NCI-H510A (cell line): ENCODE data around the gene NOX4.

Source experiments
- DNase-seq: peaks from one replicate; lab custom pipeline; 2025; lab: John Stamatoyannopoulos, UW

NOX4 gene

DNA sequence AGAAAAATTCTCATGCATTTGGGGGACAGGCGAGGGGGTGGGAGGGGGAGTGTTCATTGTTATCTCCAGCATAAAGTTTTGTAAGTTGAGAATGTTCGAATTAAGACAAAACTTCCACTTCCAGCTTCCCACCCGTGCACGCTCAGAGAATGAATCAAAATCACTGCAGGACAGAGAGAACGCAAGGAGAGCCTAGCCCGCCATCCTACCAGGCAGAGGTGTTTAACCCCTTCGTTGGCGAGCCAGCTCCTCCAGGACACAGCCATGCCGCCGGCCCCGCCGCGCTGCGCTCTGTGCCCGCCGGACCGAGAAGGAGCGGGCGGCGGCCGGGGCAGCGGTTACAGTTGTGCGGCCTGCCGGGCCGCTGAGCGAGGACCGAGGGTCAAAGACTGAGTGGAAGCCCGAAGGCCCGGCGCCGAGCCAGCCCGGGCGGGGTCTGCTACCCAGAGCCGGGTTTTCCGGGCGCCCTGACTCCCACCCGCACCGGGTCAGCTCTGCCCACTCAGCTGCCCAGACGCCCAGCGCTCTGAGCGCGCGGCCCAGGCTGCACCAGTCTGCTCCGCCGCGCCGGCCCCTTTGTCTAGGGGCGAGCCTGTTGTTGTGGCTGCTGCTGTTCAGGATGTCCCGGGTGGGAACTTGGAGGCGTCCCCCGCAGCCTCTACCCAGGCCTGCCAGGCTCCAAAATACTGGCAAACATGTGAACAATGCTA lies at the start of gene NOX4:
TSS of gene NOX4 (minus strand) at position 395 of the 710 bp plus-strand sequence. CDS start at position 266, 129 bp downstream.
- no peak for DNase-seq

DNA sequence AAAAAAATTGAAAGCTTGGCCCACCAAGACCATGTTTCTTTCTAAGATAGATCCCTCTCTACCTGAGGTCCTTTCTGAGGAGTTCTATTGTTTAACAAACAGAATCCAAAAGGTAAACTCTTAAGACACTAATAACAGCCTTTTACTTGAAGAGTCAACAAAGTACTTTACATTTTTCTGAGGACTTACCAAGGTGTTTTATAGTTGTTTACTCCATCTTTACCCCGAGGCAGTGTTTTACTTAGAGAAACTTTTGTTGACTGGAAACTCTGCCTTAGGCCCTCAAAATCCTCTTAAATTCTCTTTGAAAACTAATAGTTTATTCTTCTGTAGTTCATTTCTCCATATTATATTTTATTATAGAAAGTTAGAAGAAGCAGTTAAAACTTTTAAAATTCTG lies 49.7 kb upstream of the NOX4 start:
- no peak for DNase-seq

DNA sequence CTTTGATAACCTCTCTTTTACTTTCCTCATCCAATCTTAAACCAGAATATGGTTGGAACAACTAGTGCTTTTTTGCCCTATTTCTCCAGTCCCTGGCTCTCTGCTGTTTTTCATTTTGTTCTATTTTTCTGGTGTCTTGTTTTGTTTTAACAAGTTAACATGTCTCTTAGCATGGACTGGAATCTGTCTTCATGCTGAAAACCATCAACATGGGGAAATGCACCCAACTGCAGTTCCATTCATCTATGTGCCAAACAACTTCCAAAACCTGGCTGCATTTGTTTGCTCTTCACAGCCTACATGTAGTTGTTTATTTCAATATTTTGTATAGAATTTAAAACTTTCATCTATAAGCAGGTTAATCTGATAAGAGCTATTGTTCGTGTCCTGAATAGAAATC lies 46.8 kb upstream of the NOX4 start:
- no peak for DNase-seq

DNA sequence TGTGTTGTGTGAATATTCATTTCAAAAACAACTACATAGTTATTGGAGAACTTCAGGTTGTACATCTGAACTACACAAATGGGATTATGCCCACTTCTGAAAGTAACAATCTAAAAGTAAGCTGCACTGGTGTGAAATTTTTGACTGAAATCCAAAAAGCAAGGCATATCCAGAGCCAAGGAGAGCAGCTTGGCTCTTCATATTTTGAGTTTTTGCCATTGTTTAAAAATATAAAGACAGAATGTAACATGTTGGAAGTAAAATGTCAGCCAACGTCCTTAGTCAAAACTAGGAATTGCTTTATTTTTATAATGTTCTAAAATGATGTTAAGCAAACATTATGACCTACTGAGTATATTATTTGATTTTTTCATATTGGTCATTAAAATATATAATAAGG lies 45.8 kb upstream of the NOX4 start:
- no peak for DNase-seq

DNA sequence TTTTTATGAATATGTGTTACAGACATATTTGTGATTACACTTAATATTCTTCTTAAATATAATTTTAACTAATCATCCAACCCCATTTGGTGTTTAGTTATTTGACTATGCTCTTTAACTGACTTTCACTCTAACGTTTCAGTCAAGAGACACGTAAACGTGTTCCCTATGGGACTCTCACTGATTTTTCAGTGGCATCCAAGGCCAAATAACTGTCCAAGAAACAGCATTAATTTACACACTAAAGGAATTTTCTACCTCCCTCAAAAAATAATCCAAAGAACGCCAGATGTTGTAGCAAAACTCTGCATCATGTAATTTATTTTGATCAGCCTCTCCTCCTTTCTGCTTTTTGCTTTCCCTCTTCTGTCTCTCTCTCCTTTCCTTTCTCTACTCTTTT lies 44.0 kb upstream of the NOX4 start:
- no peak for DNase-seq

DNA sequence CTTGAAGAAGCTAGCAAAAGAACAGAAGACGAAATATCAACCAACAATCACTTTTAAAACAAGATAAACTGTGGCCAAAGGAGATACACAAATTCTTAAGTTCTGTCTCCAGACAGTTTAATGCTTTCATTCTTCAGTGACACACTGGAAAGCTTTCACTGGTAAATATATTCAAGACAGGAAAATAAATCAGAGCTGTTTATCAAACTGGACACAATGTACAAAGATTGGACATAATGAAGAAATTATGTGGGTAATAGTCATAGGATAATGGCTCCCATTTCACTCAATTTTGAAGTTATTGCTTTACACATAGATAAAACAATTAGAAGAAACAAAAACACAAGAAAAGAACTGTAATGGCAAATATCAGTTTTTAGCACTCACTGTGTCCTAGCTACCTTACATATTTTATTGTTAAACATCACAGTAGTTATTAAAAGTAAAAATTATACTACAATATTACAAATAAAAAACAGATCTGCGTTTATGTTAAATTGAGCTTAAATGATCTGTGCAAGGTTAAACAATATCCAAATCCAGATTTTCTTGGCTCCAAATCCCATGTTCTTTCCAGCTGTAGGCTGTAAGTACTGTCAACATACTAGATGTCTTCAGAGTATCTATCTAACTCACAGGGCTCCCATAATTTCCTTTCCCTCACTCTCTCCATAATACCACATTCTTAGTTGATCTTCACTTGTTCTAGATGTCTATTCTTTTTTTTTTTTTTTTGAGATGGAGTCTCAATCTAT lies 38.6 kb upstream of the NOX4 start:
- no peak for DNase-seq

DNA sequence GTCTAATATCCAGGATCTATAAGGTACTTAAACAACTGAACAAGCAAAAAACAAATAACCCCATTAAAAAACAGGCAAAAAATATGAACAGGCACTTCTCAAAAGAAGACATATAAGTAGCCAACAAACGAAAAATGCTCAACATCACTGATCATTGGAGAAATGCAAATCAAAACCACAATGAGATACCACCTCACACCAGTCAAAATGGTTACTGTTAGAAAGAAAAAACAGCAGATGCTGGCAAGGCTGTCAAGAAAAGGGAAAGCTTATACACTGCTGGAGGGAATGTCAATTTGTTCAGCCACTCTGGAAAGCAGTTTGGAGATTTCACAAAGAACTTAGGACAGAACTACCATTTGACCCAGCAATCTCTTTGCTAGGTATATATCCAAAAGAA lies 30.6 kb upstream of the NOX4 start:
- no peak for DNase-seq

DNA sequence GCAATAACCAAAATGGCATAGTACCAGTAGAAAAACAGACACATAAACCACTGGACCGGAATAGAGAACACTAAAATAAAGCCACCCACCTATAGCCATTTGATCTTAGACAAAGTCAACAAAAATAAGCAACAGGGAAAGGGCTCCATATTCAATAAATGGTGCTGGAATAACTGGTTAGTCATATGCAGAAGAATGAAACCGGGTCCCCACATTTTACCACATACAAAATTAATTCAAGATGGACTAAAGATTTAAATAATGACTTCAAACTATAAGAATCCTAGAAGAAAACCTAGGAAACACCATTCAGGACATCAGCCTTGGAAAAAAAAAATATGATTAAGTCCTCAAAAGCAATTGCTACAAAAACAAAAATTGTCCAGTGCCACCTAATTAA lies 30.1 kb upstream of the NOX4 start:
- no peak for DNase-seq

DNA sequence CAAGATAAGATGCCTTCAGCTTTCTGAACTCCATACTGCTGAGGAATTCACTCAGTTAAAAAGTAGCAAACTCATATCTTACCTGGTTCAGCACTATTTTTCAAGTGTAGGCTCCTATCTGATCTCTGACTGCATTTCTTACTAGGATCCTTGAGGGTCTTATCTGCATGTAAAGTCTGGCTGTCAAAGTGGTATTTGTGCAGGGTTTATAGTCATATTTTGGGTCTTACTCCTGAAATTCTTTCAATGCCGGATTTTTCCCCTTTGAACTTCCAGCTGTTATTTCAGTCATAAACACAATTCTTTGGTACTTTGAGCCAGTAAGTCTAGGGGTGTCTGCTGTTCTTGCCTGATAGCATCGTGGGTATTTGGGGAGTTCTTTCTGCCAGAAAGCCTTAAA lies 25.3 kb upstream of the NOX4 start:
- no peak for DNase-seq

DNA sequence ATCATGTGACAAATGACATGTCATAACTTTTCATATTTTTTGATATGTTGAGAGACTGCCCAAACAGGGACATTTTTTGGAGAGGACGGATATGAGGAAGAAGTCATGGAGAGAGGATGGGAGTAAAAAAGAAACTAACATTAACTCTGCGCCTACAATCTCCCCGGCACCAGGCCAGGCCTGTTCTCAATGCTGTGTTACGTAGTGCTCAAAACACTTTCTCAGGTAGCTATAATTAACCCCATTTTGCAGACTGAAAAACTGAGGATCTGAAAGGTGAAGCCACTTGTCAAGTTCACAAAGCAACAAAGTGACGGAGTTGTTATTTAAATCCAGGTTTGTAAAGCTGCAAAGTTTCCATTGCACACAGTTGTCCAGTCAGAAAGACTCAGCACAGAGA lies 17.4 kb upstream of the NOX4 start:
- DNase-seq = no peak

DNA sequence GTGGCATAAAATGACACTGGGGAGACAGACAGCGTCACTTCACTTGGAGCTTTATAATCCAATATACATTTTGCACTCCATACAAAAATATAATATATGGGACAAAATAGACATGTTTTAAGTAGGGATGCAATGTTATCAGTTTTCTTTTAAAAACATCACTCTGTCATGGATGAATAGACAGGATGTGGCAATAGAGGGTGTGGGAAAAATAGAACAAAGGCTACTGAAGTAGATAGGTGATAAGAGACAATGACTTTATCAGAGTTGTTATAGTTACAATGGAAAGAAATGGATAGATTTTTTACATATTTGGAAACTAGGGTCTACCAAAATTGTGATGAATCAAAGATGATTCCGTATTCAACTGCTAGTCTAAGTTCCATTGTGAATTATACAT lies 13.1 kb upstream of the NOX4 start:
- DNase-seq = no peak

DNA sequence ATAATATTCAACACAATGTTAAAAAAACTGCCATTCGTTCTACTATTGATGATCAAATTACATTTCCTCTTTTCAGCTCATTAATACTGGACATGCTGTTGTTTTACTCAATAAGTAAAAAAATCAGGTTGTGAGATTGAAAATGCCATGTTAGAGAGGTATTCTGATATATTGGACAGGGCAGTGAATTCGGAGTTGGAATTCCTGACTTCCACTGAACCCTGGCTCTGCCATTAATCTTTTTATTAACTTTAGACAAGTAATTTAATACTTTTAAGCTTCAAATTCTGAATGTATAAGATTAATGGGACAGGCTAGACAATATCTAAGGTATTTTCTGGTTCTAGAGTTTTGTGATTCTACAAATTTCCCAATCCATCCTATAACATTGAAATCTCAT lies 12.2 kb upstream of the NOX4 start:
- DNase-seq = no peak

DNA sequence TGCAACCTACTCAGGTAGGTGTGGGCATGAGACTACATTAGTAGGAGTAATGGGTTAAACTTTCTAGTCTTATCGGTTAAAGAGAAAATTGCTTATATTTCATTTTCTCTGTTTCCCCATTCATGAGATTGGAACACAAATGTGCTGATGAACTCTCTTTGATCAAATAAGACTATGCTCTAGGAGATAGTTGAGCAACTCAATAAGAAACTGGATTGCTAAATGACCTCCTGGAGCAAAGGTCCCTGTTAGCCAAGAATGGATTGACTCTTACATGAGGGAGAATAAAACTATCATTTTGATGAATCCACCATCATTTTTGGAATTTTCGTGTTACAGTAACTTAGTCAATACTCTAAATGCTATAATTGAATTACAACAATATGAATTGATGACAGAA lies 11.1 kb upstream of the NOX4 start:
- no peak for DNase-seq

DNA sequence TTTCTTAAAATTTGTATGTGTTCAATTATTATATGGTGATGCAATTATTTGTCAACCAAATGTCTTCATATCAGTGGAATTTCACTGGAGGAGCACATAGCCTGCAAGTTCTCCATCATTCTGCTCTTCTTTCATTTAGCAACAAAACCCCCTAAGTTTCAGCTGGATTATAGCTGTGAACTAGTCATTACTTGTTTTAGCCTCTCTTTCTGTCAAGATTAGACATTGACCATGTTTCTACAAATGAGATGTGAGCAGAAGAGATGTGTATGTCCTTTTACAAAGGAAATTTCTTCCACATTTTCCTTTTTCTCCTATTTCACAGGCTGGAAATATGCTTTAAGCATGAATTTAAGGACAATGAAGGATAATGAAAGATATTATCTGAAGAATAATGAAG lies 9.2 kb upstream of the NOX4 start:
- no peak for DNase-seq

DNA sequence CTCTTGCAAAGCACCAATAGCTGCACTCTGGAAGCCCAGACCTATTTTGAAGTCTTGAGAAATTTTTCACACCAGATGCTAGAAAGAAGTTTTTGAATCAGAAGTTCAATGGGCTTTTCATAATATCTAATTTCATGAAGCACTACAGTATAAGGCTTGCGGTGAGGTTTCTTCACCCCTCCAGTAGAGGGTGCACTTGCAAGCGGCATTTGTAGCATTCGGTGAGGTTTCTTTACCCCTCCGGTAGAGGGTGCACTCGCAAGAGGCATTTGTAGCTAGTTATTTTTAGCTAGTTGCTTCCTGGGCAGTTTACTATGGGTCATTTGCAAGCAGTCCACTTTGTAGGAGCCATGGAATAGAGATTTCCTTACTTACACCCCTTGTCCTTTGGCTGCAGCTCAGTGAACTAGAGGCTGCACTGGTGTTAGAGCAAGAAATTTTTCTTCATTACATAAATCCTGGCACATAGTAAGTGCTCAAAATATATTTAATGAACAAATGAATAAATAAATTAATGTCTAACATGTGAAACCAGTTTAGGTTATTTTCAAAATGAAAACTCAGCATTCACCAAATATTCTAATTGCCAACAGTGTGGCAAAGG lies 7.8 kb upstream of the NOX4 start:
- no peak for DNase-seq

DNA sequence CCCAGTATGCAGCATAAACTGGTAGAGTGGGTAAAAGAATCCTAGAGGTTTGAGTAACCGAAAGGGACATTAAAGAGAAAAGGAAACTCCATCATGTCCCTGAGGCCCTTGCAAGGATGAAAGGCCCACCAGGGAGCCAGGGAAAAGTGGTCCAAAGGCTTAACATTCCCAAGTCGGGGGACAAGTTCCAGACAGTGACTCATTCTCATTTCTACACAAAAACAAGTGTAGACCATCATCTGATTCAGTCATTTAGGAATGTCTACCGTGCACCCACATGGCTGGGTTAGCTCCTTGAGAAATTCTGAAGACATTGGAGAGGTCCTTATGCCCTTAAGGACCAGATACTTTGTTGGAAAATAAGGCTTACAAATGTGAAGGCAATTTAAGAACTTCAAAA lies 4.8 kb upstream of the NOX4 start:
- DNase-seq = no peak

DNA sequence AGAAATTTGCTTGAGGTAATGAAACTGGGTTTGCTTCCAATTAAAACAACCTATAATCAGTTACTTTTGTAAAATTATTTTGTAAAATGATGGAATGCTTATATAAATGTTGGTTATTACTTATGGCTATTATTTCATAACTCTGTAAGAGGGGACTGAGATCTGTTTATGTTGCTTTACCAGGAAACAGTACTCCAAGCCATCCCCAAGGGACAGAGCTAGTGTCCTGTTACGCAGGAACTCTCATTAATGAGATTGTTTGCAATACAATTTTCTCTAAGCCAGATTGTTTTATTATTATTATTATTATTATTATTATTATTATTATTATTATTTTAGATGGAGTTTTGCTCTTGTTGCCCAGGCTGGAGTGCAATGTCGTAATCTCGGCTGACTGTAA lies 2.3 kb upstream of the NOX4 start:
- DNase-seq = no peak

DNA sequence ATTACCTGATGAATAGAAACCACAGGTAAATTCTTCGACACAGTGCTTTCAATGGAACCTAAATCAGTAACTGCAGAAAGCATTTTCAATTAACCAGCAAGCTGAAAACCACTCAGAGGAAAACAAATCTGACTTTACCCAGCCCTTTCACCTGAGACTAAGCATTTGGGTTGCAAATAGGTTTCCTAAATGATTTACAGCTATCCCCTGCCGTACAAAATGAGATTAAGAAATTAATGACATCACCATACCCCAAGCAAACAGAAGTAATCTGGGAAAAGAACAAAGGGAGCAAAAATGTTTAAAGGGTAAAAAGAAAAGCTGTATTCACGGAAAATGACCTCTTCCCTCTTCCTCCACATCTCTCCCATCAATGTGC lies 584 bp downstream of the NOX4 start:
- DNase-seq = no peak

DNA sequence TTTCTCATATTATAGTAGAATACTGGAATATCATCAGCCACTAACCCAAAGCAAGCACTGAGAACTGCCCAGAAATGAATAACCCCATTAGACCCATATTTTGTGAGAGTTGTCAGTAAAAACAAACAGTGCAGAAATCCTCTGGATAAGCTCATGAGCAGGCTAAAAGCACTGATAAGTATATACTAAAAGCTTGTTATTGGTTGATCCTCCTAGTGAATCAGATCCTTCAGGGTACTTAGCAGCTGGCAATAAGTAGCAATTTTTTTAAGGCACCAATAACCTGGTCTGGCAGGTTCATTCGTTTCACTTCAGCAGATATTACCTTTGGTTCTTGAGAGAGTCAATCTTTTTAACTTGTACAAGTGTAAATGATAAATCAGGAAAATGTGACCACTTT lies 1.2 kb downstream of the NOX4 start:
- no peak for DNase-seq

DNA sequence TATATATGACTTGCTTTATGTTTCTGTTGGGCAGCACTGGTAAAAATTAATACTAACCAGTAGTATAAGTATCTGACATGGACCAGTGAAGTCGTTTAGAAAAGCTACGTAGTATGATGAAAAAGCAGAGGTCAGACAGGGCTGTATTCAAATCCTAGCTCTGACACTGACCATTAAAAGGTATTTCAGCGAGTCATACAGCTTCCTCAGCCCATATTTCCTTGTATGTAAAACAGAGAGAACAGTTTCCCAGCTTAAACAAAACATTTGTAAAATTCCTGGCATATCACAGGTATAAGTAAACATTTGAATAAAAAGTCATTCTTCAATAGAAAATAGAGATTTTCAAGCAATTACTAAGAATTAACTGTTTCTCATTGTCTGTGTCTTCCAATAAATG lies 4.2 kb downstream of the NOX4 start:
- DNase-seq = no peak

DNA sequence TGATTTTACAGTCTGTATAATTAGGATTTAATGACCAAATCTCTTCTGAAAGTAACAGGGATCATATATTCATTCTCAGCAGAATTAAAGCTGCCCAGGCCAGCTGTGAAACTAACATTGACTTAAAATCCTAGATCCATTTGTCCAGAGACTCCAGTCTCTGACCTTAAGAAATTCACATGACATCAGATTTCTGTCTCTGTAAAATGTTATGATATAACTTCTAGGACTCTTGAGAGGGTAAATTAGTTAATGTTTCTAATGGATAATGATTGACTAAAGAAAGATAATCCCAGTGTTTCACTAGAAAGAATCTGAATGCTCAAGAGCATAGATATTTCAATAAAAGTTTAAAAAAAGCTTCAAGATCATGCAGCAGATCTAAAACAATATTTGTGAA lies 6.3 kb downstream of the NOX4 start:
- DNase-seq = no peak

DNA sequence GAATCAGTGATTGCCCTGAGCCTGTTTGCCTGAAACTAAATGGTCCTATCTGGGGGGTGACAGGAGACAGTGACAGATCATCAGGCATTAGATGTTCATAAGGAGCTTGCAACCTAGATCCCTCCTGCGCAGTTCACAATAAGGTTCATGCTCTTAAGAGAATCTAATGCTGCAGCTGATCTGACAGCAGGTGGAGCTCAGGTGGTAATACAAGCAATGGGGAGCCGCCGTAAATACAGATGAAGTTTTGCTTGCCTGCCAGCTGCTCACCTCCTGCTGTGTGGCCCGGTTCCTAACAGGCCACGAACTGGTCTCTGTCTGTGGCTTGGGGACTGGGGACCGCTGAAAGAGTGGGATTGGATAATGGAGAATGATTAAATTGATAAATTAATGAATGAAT lies 14.0 kb downstream of the NOX4 start:
- peak; percentile 47 for DNase-seq

DNA sequence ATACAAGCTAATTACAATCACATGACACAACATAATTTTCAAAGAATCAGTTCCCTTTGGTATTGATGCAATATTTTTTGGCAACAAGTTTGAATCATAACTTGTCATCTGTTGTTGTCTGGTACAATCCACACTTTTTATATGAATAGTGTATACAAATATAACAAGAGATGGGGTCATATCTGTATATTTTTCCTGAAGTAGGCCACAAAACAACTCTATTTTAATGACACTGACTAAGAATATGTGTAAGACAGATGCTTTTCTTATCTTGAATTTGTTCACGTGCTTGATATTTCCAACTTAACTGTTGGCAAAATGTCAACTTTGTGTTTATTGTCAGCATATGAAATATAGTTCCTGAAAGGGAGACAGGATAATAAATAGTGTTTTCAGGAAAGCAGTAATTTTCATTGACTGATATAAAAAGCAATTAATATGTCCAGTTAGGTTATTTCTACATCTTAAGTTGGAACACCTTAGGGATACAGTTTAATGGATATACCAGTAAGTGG lies 27.9 kb downstream of the NOX4 start:
- DNase-seq = no peak
